GM23338 (cell line): ENCODE results near the gene DIAPH3. TPM values are rescaled to one million over a fixed set of nuclear protein-coding genes. Genes with fewer than 3 reads are reported as not detected.

Experiments
- ATAC-seq: fragments of 200-7000 bp; cut with Tn5 transposase; 3 replicates; pipeline ENCODE4 v1.9.1; 2020
- DNase-seq: peaks from one replicate; pipeline ENCODE4 v3.0.0-alpha.2; 2015; ENCODE audit warnings: low spot score
- H2AFZ ChIP-seq: fragments of 200-600 bp; sonication (generic); 2 replicates; pipeline ENCODE4 v1.8.0; 2016; ENCODE audit warnings: antibody characterized with exemption, mild to moderate bottlenecking, moderate library complexity
- H3F3A ChIP-seq: fragments of 200-600 bp; sonication (generic); replicated peaks from 2 replicates; pipeline ENCODE4 v1.8.0; 2017; ENCODE audit warnings: antibody characterized with exemption, mixed run types, low read depth
- H3K27ac ChIP-seq: fragments of 200-600 bp; sonication (generic); 2 replicates; pipeline ENCODE4 v1.6.1; 2016; ENCODE audit warnings: low read depth
- H3K27me3 ChIP-seq: fragments of 200-600 bp; sonication (generic); 2 replicates; pipeline ENCODE4 v1.8.0; 2016; ENCODE audit warnings: mild to moderate bottlenecking, mixed run types, moderate library complexity; ENCODE audit not compliant: insufficient read depth
- H3K36me3 ChIP-seq: fragments of 200-600 bp; sonication (generic); 2 replicates; pipeline ENCODE4 v1.8.0; 2016; ENCODE audit warnings: mild to moderate bottlenecking; ENCODE audit not compliant: insufficient read depth
- H3K4me1 ChIP-seq: fragments of 200-600 bp; sonication (generic); 2 replicates; pipeline ENCODE4 v1.8.0; 2016; ENCODE audit warnings: mild to moderate bottlenecking, moderate library complexity; ENCODE audit not compliant: insufficient read depth
- H3K4me2 ChIP-seq: fragments of 200-600 bp; sonication (generic); 2 replicates; pipeline ENCODE4 v1.7.1; 2017; ENCODE audit warnings: mixed run types
- H3K4me3 ChIP-seq: fragments of 200-600 bp; sonication (generic); 2 replicates; pipeline ENCODE4 v1.6.1; 2016; ENCODE audit warnings: mixed run types
- H3K79me2 ChIP-seq: fragments of 200-600 bp; sonication (generic); replicated peaks from 2 replicates; pipeline ENCODE4 v1.8.0; 2017; ENCODE audit warnings: mild to moderate bottlenecking; ENCODE audit not compliant: insufficient read depth
- H3K9me2 ChIP-seq: fragments of 200-600 bp; sonication (generic); 2 replicates; pipeline ENCODE4 v1.8.0; 2017; ENCODE audit not compliant: insufficient read depth
- H4K20me1 ChIP-seq: fragments of 200-600 bp; sonication (generic); replicated peaks from 2 replicates; pipeline ENCODE4 v1.8.0; 2017; ENCODE audit warnings: mild to moderate bottlenecking; ENCODE audit not compliant: insufficient read depth
- H3K27ac Mint-ChIP-seq: 2 replicates; pipeline ENCODE4 v1.8.0; 2020; ENCODE audit warnings: inconsistent platforms, mild to moderate bottlenecking, moderate library complexity, mixed read lengths
- H3K27me3 Mint-ChIP-seq: 3 replicates; pipeline ENCODE4 v1.8.0; 2022; ENCODE audit warnings: low read depth, mild to moderate bottlenecking, moderate library complexity, mixed read lengths, inconsistent platforms; ENCODE audit not compliant: insufficient read depth, poor library complexity
- H3K36me3 Mint-ChIP-seq: 3 replicates; pipeline ENCODE4 v1.8.0; 2021; ENCODE audit warnings: low read depth, mild to moderate bottlenecking, inconsistent platforms, moderate library complexity, mixed read lengths
- H3K4me1 Mint-ChIP-seq: 3 replicates; pipeline ENCODE4 v1.8.0; 2020; ENCODE audit warnings: mild to moderate bottlenecking, inconsistent platforms, mixed read lengths
- H3K4me3 Mint-ChIP-seq: 3 replicates; pipeline ENCODE4 v1.8.0; 2021; ENCODE audit warnings: moderate library complexity, mild to moderate bottlenecking, inconsistent platforms, mixed read lengths
- H3K9me3 Mint-ChIP-seq: 3 replicates; pipeline ENCODE4 v1.8.0; 2020; ENCODE audit warnings: moderate library complexity, mild to moderate bottlenecking, inconsistent platforms, mixed read lengths
- CREB1 ChIP-seq: fragments of 250-450 bp; sonication (Bioruptor Pico); IDR thresholded peaks from 2 replicates; pipeline ENCODE4 v1.5.0; 2020; ENCODE audit warnings: low read depth, mild to moderate bottlenecking, moderate library complexity
- CTCF ChIP-seq, 2 experiments: fragments of 200-600 bp in 1 of 2; sonication (generic) in 1 of 2; conservative IDR thresholded peaks; 2 replicates each; pipeline versions ENCODE4 v1.5.1 to v1.6.1; 2016 to 2017; ENCODE audit warnings: antibody characterized with exemption in 2 of 2, low read depth in 2 of 2, mild to moderate bottlenecking in 2 of 2, moderate library complexity in 1 of 2
- EZH2 ChIP-seq: fragments of 200-600 bp; sonication (generic); IDR thresholded peaks from one replicate; pipeline ENCODE4 v1.8.0; 2017; ENCODE audit warnings: antibody characterized with exemption, mild to moderate bottlenecking, low read depth; ENCODE audit not compliant: unreplicated experiment
- EZH2phosphoT487 ChIP-seq: fragments of 200-600 bp; sonication (generic); IDR thresholded peaks from one replicate; pipeline ENCODE4 v1.8.1; 2018; ENCODE audit warnings: antibody characterized with exemption; ENCODE audit not compliant: unreplicated experiment
- NANOG ChIP-seq: IDR thresholded peaks from 2 replicates; pipeline ENCODE4 v1.6.1; 2016; ENCODE audit warnings: antibody characterized with exemption, borderline replicate concordance
- POLR2AphosphoS5 ChIP-seq: IDR thresholded peaks from 2 replicates; pipeline ENCODE4 v1.6.1; 2016; ENCODE audit warnings: antibody characterized with exemption, low read depth
- STAT1 ChIP-seq: IDR thresholded peaks from one replicate; pipeline ENCODE4 v1.6.1; 2016; ENCODE audit warnings: antibody characterized with exemption; ENCODE audit not compliant: unreplicated experiment
- ZNF114 ChIP-seq: fragments of 250-450 bp; sonication (Bioruptor Pico); IDR thresholded peaks from 2 replicates; pipeline ENCODE4 v1.5.0; 2020; ENCODE audit warnings: mild to moderate bottlenecking, moderate library complexity
- ZNF462 ChIP-seq: fragments of 250-450 bp; sonication (Bioruptor Pico); IDR thresholded peaks from 2 replicates; pipeline ENCODE4 v1.5.0; 2020; ENCODE audit warnings: mild to moderate bottlenecking, moderate library complexity
- polyA plus RNA-seq: library from polyadenylated mRNA; unstranded; fragments of >200 nt; fragmentation: Nextera tagmentation; extraction: Ambion mirVana; gene quantifications from 2 replicates; pipeline ENCODE4 v1.2.1, GENCODE V29; 2016
- total RNA-seq: library from RNA; depleted of rRNA; stranded (reverse); fragments of >200 nt; shearing (Covaris generic); gene quantifications from 2 replicates; pipeline ENCODE4 v1.2.3, GENCODE V29; 2014

DIAPH3 gene
- total and polyA plus RNA-seq, 2 experiments from 2014 or later, result 23.4 to 30.2 TPM

- TF ChIP-seq ZNF462 (CRISPR knock-in tag), result no peak
- TF ChIP-seq NANOG, result no peak
- no peak for TF ChIP-seq CTCF (conservative IDR thresholded peaks at IDR 0.05; ENCODE audit: low read depth in 2 of 2)
- no peak for TF ChIP-seq POLR2AphosphoS5
- no peak for TF ChIP-seq ZNF114 (CRISPR knock-in tag)
- TF ChIP-seq EZH2phosphoT487, result no peak
- no peak for TF ChIP-seq CREB1 (CRISPR knock-in tag)
- no peak for TF ChIP-seq STAT1
These were observed 340.2 kb downstream of the DIAPH3 start (continued) for GRCh38 chr13:59823486-59823885.

GRCh38 chr13:59809564-59809963 is 354.2 kb downstream of the DIAPH3 start:
- no peak overlapping the region for H3K4me3 Mint-ChIP-seq
- H3K27me3 ChIP-seq, result no peaks in the 10 kb centered on the region
- H3K4me1 Mint-ChIP-seq, result peaks cover 13% of the 10 kb centered on the region
- no peak overlapping the region for H3K4me2 ChIP-seq
- H3K36me3 Mint-ChIP-seq, result no peaks in the 10 kb centered on the region
- no peak overlapping the region for H3K4me3 ChIP-seq
- H3K9me3 Mint-ChIP-seq, result no peaks in the 10 kb centered on the region
- no peak overlapping the region for H3K27ac ChIP-seq
- H4K20me1 ChIP-seq, result no peaks in the 10 kb centered on the region
- H3K4me1 ChIP-seq, result peaks cover 21% of the 10 kb centered on the region
- no peaks in the 10 kb centered on the region for H3K36me3 ChIP-seq
- TF ChIP-seq STAT1 (no peak), ZNF114 (CRISPR knock-in tag) (no peak), EZH2 (no peak), CREB1 (CRISPR knock-in tag) (no peak)
- no peak overlapping the region for H2AFZ ChIP-seq
- DNase-seq (no peak), ATAC-seq (no peak)
- H3F3A ChIP-seq, result no peaks in the 10 kb centered on the region
- H3K27ac Mint-ChIP-seq, result no peak overlapping the region
- H3K27me3 Mint-ChIP-seq, result no peaks in the 10 kb centered on the region
- no peaks in the 10 kb centered on the region for H3K79me2 ChIP-seq
- H3K9me2 ChIP-seq, result no peaks in the 10 kb centered on the region
